ENCODE results near the gene ALDH1L2. TPM values are rescaled to one million over a fixed set of nuclear protein-coding genes. Genes with fewer than 3 reads are reported as not detected.
A peak's percentile ranks its signal among the peaks of the same experiment; 100 is the strongest.

ALDH1L2 gene
- total RNA-seq, 1 donor, result under 0.01 TPM

DNA sequence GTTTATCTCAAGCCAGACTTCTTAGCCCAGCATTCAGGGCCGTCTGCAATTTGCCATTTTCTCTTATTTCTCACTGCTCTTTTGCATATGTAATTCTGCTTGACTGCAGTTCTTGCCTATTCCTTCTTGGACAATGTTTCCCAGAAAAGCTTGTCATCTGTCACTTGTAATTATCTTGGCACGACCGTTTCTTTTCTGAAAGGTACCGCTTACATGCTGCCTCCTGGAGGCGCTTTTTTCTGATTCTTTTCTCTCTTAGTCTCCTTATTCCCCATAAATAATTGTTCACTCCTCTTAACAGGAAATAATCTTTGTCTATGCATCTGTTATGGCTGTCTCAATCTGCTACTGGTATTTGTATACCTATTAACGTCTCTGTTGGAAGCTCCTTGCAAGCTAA, 1.2 kb upstream of the ALDH1L2 start:
- no peak for DNase-seq (ENCODE audit: low read depth in 2 of 3, low spot score in 2 of 3)

DNA sequence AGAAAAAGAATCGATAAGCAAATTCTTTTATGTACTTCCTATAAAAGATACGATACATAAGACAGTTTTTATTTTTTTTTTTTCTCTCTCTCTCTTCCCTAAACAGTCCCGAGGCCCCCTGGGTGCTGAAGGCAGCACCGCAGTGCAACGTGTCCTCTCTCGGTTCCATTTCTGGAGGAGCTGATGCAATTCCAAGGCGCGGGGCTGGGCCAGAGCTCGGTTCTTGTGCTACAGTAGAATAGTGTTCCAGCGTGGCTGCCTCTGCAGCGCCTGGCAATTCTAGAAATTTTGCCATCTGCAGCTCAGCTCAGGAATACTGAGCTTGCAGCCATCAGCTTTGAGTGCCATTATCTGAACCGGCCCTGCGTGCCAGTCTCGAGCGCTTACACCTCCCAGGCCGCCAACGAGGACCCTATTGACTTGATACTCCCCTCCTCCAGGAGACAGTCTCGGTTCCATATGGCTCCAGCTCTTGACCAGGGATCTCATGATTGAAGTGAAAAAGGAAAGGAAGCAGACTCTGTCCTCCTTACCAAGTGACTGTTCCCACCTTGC, 630 bp downstream of the ALDH1L2 start:
- peak in 2 of 3 donors; percentile 31 to 36 for DNase-seq (ENCODE audit: low read depth in 2 of 3, low spot score in 2 of 3)

DNA sequence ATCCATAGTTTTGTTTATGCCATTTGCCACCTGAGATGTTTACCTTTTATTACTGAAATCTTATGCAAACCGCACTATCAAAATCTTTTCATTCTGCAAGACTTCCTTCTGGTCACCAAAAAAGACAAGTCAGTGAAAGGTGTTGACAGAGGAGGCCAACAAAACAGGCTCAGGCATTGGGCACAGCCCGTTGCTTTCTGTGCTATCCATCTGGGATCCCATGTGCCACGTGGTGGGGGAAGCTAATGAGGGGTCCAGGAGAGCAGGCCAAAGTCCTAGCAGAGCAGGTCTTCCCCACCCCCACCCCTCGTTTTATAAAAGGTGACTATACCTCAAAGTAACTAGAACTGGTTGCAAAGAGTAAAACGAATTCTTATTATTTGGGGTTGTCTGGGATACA, 1.2 kb downstream of the ALDH1L2 start:
- DNase-seq (ENCODE audit: low read depth in 2 of 3, low spot score in 2 of 3), result no peak

DNA sequence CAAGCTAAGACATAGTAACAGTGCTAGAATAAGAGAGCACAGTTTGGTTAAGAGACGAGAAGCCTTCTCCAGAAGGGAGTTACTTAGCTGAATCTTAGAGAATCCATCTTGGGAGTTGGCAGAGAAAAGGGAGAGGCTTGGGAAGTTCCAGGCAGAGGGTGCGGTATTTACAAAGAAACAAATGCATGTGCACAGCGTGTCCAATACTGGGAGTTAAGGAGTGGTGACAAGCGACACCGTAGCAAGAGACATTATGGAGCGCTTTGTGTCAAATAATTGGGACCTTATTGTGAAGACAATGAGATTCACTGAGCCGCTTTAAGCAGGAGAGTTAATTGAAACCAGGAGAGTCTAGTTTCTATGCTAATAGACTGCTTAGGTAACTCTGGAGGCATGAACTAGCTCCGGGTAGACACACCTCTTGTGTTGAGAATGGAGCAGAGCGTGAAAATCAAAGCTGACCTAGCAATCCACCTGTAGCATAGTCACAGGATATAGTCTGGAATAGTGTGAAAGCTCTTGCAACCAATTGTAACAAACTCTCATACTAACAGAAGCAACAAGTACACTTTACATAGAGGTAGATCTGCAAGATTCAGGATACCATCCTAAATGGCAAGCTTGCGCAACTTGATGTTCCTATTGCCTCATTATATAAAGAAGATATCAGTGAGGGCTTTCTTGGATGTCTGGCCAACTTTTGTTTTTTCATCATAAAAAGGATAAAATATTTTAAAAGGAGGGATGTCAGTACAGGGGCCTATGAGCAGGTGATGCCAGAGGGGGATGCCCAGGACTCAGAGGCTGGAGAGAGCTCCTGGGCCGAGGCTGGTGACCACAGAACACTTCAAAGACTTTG, 5.3 kb downstream of the ALDH1L2 start:
- DNase-seq (ENCODE audit: low read depth in 2 of 3, low spot score in 2 of 3), result no peak

GRCh38 chr12:105077435-105077834, 6.8 kb downstream of the ALDH1L2 start:
- DNase-seq (ENCODE audit: low read depth in 2 of 3, low spot score in 2 of 3), result no peak

GRCh38 chr12:105076913-105077312, 7.3 kb downstream of the ALDH1L2 start:
- DNase-seq (ENCODE audit: low read depth in 2 of 3, low spot score in 2 of 3), result no peak

DNA sequence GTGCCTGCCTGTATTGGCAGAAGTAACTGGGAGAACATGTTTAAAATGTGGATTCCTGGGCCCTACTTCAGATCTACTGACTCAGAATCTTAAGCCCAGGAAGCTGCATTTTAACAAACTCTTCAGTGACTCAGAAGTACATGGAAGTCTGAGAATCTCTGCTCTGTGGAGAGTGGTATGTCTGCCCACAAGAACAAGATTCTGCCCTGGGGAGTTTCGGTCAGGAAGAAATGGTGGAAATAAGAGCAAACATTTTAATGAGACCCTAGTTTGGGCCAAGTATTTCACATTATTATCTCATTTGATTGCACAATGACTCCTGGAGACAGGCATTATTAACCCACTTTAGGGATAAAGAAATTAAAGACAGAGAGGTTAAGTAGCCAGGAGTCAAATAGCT, 8.2 kb downstream of the ALDH1L2 start:
- no peak for DNase-seq (ENCODE audit: low read depth in 2 of 3, low spot score in 2 of 3)

DNA sequence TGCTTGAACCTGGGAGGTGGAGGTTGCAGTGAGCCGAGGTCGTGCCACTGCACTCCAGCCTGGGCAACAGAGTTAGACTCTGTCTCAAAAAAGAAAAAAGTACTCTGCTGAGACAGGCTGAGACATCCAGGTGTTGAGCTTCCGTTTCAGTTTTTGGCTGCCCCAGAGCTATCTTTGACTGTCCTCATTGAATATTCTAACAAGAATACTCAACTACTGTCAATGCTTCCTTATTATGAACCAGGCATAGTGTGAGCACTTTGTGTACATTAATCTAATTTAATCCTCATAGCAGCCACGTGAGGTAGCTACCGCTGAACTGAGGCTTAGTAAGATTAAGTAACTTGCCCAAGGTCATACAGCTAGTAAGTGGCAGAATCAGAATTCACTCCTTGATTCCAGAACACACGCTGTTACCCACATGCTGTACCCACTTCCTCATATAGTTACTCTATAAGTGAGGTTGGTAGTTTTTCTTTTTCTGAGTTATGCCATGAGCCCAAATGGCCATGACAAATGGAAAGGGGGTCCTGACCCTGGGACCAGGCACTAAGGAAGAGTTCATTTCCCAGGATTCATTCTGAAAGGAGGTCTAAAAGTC, 11.3 kb downstream of the ALDH1L2 start:
- DNase-seq (ENCODE audit: low read depth in 2 of 3, low spot score in 2 of 3), result no peak

- DNase-seq (ENCODE audit: low read depth in 2 of 3, low spot score in 2 of 3), result no peak
Measured at GRCh38 chr12:105071981-105072380, 12.3 kb downstream of the ALDH1L2 start.

GRCh38 chr12:105069936-105070702, 14.1 kb downstream of the ALDH1L2 start:
- DNase-seq (ENCODE audit: low read depth in 2 of 3, low spot score in 2 of 3), result no peak

DNA sequence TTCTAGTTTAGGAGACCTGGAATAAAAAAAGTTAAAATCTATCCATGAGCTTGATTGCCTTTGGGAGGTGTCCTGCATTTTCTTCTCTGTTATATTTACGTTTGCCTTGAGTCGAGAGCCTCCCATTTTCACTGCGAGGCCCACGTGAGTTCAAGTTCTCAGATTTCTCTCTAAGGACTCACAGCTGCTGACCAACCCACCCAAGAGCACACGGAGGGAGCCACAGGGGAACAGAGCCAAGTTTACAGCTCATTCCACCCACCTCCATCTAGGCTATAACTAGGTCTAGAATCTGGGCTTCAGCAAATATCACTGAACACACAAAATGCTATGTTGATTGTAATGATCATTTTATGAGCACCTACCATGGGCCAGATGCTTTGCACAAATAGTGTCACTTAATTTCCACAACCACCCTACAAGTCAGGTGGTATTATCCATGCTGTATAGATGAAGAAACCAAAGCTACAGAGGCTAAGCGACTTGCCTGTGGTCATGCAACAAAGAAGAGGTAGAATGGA, 16.7 kb downstream of the ALDH1L2 start:
- no peak for DNase-seq (ENCODE audit: low read depth in 2 of 3, low spot score in 2 of 3)

- DNase-seq (ENCODE audit: low read depth in 2 of 3, low spot score in 2 of 3), result no peak
Measured at GRCh38 chr12:105064564-105065178, 19.6 kb downstream of the ALDH1L2 start.

DNA sequence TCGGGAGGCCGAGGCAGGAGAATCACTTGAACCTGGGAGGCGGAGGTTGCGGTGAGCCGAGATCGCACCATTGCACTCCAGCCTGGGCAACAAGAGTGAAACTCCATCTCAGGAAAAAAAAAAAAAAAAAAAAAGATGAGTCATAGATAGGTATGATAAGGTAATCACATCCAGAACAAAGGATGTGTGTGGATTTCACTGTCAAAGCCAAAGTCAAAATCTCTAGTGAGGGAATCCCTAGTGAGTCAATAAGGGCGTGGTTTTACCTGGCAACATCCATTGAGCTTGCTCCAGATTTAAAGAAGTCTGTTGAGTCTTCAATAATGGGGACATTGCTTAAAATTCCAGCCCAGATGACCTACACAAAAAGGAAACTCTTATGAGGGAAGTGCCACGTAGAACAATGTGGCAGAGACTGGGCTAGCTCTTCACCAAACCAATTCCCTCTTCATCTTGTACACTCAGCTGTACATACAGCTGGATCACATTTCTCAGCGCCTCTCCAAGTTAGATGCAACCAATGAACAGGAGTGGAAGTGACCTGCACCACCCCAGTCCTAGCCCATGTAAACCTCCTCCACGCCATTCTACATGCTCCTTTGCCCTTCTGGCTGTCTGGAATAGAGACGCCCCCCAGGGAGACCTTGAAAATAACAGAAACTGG, 23.4 kb downstream of the ALDH1L2 start:
- DNase-seq (ENCODE audit: low read depth in 2 of 3, low spot score in 2 of 3), result no peak

GRCh38 chr12:105057174-105057573, 27.1 kb downstream of the ALDH1L2 start:
- no peak for DNase-seq (ENCODE audit: low read depth in 2 of 3, low spot score in 2 of 3)

DNA sequence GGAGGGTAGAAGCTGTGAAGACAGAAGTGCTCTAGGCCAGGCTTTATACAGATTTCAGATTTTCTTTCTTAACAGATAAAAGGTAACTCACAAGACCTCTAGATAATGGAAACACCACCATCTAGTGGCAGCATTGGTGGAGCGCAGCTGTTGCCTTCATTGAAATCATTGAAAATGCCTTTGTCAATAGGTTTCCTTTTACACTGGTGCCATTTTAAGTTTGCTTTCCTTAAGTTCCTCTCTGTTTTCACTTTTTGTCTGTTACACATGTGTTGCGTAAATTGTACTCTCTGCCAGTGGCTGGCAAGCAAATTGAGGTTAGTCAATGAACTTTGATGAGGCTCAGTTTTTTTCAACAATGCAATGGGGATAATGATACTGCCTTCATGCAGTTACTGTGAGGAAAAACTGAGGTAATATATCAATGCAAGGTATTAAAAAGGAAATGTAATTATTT, 31.1 kb downstream of the ALDH1L2 start:
- peak; percentile 42 to 92 (median 70) for DNase-seq (ENCODE audit: low read depth in 2 of 3, low spot score in 2 of 3)

DNA sequence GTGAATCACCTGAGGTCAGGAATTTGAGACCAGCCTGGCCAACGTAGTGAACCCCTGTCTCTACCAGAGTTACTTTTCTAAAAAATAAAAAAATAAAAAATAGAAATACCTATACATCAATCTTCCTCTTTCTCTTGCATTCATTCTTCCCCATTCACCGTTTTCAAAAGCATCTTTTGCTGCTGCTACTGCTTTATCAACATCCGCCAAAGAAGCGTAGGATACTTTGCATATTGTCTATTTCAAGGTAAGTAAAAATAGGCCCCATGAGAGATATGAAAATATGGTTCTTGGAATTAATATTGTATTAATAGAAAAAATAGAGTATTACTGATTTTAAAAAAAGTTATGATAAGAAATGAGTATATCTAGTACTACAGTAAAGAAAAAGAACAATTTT, 32.3 kb downstream of the ALDH1L2 start:
- no peak for DNase-seq (ENCODE audit: low read depth in 2 of 3, low spot score in 2 of 3)

DNA sequence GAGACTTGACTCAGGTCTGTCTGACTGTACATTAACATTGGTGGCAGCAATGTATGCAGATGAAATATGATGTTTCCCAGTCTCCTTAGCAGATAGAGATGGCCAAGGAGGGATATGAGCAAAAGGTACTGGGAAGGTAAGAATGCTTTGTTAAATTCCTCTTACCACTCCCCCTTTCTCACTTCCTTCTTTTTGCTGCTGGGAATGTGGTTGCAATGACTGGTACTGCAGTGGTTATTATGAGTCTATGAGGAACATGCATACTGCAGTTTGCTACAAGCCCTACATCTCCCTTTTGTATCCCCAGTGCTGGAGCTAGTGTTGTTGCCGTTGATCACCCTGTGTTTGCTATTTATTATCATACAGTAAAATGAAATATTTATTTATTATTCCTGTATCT, 35.9 kb downstream of the ALDH1L2 start:
- DNase-seq (ENCODE audit: low read depth in 2 of 3, low spot score in 2 of 3), result no peak

GRCh38 chr12:105047308-105047707, 37.0 kb downstream of the ALDH1L2 start:
- no peak for DNase-seq (ENCODE audit: low read depth in 2 of 3, low spot score in 2 of 3)

GRCh38 chr12:105041186-105041585, 43.1 kb downstream of the ALDH1L2 start:
- no peak for DNase-seq (ENCODE audit: low read depth in 2 of 3, low spot score in 2 of 3)

DNA sequence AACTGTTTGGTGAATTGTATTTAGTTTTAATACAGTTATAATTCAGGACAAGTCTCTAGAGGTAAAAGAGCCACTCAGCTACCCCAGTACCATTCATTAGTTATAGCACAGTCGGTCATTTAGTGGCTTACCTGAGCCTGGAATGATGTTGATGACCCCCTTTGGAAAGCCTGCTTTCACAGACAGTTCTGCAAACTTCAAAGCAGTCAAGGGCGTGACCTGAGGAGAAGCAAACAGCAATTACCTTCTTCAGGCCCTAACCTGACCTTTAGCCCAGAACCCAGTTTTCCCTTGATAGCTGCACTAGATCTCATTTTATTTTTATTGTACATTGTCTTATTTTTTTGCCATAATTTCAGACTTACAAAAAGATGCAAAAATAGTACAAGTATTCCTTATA, 43.8 kb downstream of the ALDH1L2 start:
- no peak for DNase-seq (ENCODE audit: low read depth in 2 of 3, low spot score in 2 of 3)

Data from hematopoietic multipotent progenitor cell (in vitro differentiated cells).